Memory B cell (primary cell): ENCODE data around the gene ALOX15B.
"Not testable (repeated sequence)": the region's sequence is repeated elsewhere in the genome, so short reads cannot be mapped to it uniquely, and the experiment has no call there.

Experiments used
- ATAC-seq: fragments of 150-1000 bp; cut with Tn5 transposase; 2 replicates; pipeline ENCODE4 v1.10.0; 2021; ENCODE audit warnings: low read depth, mild to moderate bottlenecking, moderate library complexity
- DNase-seq, 2 donors: peaks; one replicate each; pipeline ENCODE4 v3.0.0; 2022; ENCODE audit warnings: low spot score in 2 of 2
- H3K27ac Mint-ChIP-seq: one replicate; pipeline ENCODE4 v1.8.0; 2022; ENCODE audit warnings: mild to moderate bottlenecking, moderate library complexity, mixed read lengths
- H3K27me3 Mint-ChIP-seq: one replicate; pipeline ENCODE4 v1.8.0; 2022; ENCODE audit warnings: mixed read lengths
- H3K36me3 Mint-ChIP-seq: one replicate; pipeline ENCODE4 v1.8.0; 2022; ENCODE audit warnings: mild to moderate bottlenecking, mixed read lengths
- H3K4me1 Mint-ChIP-seq: one replicate; pipeline ENCODE4 v1.8.0; 2022; ENCODE audit warnings: mixed read lengths
- H3K4me3 Mint-ChIP-seq: one replicate; pipeline ENCODE4 v1.8.0; 2022; ENCODE audit warnings: mild to moderate bottlenecking, moderate library complexity, mixed read lengths
- H3K9me3 Mint-ChIP-seq: one replicate; pipeline ENCODE4 v1.8.0; 2022; ENCODE audit warnings: mixed read lengths

The ALOX15B gene

GRCh38 chr17:8071496-8071895 is 32.6 kb downstream of the ALOX15B start:
- Mint-ChIP-seq H3K4me1 (peaks cover 22% of the 10 kb centered on the region), H3K27me3 (peaks cover 34% of the 10 kb centered on the region), H3K27ac (peak overlapping the region; percentile 98), H3K9me3 (no peaks in the 10 kb centered on the region), H3K4me3 (no peak overlapping the region), H3K36me3 (no peaks in the 10 kb centered on the region)
- no peak for DNase-seq
- ATAC-seq = no peak

GRCh38 chr17:8072341-8072728 is 33.5 kb downstream of the ALOX15B start:
- ATAC-seq (no peak), DNase-seq (no peak)
- Mint-ChIP-seq H3K36me3 (no peaks in the 10 kb centered on the region), H3K4me3 (peak overlapping the region; percentile 65), H3K9me3 (no peaks in the 10 kb centered on the region), H3K27ac (peak overlapping the region; percentile 98), H3K4me1 (peaks cover 22% of the 10 kb centered on the region), H3K27me3 (peaks cover 34% of the 10 kb centered on the region)

- H3K4me3 Mint-ChIP-seq = peak overlapping the region; percentile 80
- ATAC-seq = no peak
- no peaks in the 10 kb centered on the region for H3K9me3 Mint-ChIP-seq
- DNase-seq = no peak
- peak overlapping the region; percentile 98 for H3K27ac Mint-ChIP-seq
- H3K4me1 Mint-ChIP-seq = peaks cover 22% of the 10 kb centered on the region
- no peaks in the 10 kb centered on the region for H3K36me3 Mint-ChIP-seq
- H3K27me3 Mint-ChIP-seq = peaks cover 37% of the 10 kb centered on the region
These were observed 34.0 kb downstream of the ALOX15B start for GRCh38 chr17:8072729-8073461.

- ATAC-seq (peak; percentile 99), DNase-seq (peak; percentile 91 to 94)
- Mint-ChIP-seq H3K36me3 (no peaks in the 10 kb centered on the region), H3K27ac (peak overlapping the region; percentile 98), H3K27me3 (peaks cover 34% of the 10 kb centered on the region), H3K9me3 (no peaks in the 10 kb centered on the region), H3K4me1 (peaks cover 21% of the 10 kb centered on the region), H3K4me3 (peak overlapping the region; percentile 80)
These were observed 35.0 kb downstream of the ALOX15B start for GRCh38 chr17:8073627-8074484.

- Mint-ChIP-seq H3K36me3 (no peaks in the 10 kb centered on the region), H3K27ac (peak overlapping the region; percentile 98), H3K27me3 (peaks cover 34% of the 10 kb centered on the region), H3K4me1 (peaks cover 20% of the 10 kb centered on the region), H3K9me3 (no peaks in the 10 kb centered on the region), H3K4me3 (no peak overlapping the region)
- ATAC-seq = no peak
- DNase-seq = no peak
These were observed 35.7 kb downstream of the ALOX15B start for GRCh38 chr17:8074554-8074953.

- Mint-ChIP-seq H3K4me3 (no peak overlapping the region), H3K36me3 (no peaks in the 10 kb centered on the region), H3K9me3 (no peaks in the 10 kb centered on the region), H3K4me1 (peaks cover 22% of the 10 kb centered on the region), H3K27ac (peak overlapping the region; percentile 98), H3K27me3 (peaks cover 34% of the 10 kb centered on the region)
- ATAC-seq = no peak
- DNase-seq = no peak
These were observed 36.2 kb downstream of the ALOX15B start for GRCh38 chr17:8075081-8075480.

GRCh38 chr17:8075574-8076342 is 36.9 kb downstream of the ALOX15B start:
- Mint-ChIP-seq H3K27ac (peak overlapping the region; percentile 61), H3K4me3 (no peak overlapping the region), H3K36me3 (no peaks in the 10 kb centered on the region), H3K4me1 (peaks cover 25% of the 10 kb centered on the region), H3K9me3 (no peaks in the 10 kb centered on the region), H3K27me3 (peaks cover 32% of the 10 kb centered on the region)
- no peak for ATAC-seq
- no peak for DNase-seq

- DNase-seq = no peak
- Mint-ChIP-seq H3K9me3 (no peaks in the 10 kb centered on the region), H3K27ac (no peak overlapping the region), H3K4me3 (no peak overlapping the region), H3K27me3 (peaks cover 30% of the 10 kb centered on the region), H3K36me3 (no peaks in the 10 kb centered on the region), H3K4me1 (peaks cover 25% of the 10 kb centered on the region)
- no peak for ATAC-seq
These were observed 37.8 kb downstream of the ALOX15B start for GRCh38 chr17:8076502-8077266.

- H3K27ac Mint-ChIP-seq, ATAC-seq, H3K36me3 Mint-ChIP-seq, DNase-seq, H3K9me3 Mint-ChIP-seq: not testable (repeated sequence)
- H3K4me1 Mint-ChIP-seq = peaks cover 22% of the 10 kb centered on the region
- peak overlapping the region; percentile 2 for H3K4me3 Mint-ChIP-seq
- H3K27me3 Mint-ChIP-seq = peaks cover 24% of the 10 kb centered on the region
These were observed 39.1 kb downstream of the ALOX15B start for GRCh38 chr17:8077939-8078338.

- Mint-ChIP-seq H3K27ac (peak overlapping the region; percentile 77), H3K4me1 (peaks cover 9% of the 10 kb centered on the region), H3K27me3 (peaks cover 12% of the 10 kb centered on the region), H3K36me3 (no peaks in the 10 kb centered on the region), H3K9me3 (no peaks in the 10 kb centered on the region), H3K4me3 (peak overlapping the region; percentile 93)
- peak; percentile 84 to 87 for DNase-seq
- ATAC-seq = peak; percentile 82
These were observed 40.7 kb downstream of the ALOX15B start for GRCh38 chr17:8079291-8080207.

GRCh38 chr17:8080208-8080798 is 41.4 kb downstream of the ALOX15B start:
- peaks cover 7% of the 10 kb centered on the region for H3K27me3 Mint-ChIP-seq
- peak overlapping the region; percentile 77 for H3K27ac Mint-ChIP-seq
- no peaks in the 10 kb centered on the region for H3K36me3 Mint-ChIP-seq
- DNase-seq (no peak), ATAC-seq (no peak)
- peaks cover 9% of the 10 kb centered on the region for H3K4me1 Mint-ChIP-seq
- H3K4me3 Mint-ChIP-seq = peak overlapping the region; percentile 93
- no peaks in the 10 kb centered on the region for H3K9me3 Mint-ChIP-seq

GRCh38 chr17:8080799-8081219 is 42.0 kb downstream of the ALOX15B start:
- DNase-seq = no peak
- Mint-ChIP-seq H3K4me1 (peaks cover 9% of the 10 kb centered on the region), H3K4me3 (peak overlapping the region; percentile 93), H3K36me3 (no peaks in the 10 kb centered on the region), H3K27me3 (peaks cover 7% of the 10 kb centered on the region), H3K9me3 (no peaks in the 10 kb centered on the region), H3K27ac (no peak overlapping the region)
- no peak for ATAC-seq
